ENCODE data around the gene DGUOK. TPM values are rescaled to one million over a fixed set of nuclear protein-coding genes. Genes with fewer than 3 reads are reported as not detected.

Gene DGUOK
- total and polyA plus RNA-seq, 10 of the 15 experiments (the other 5 are each of a cell fraction or from before 2014, with no cell fraction given) = 64.4 to 234 (median 91.4) TPM

DNA sequence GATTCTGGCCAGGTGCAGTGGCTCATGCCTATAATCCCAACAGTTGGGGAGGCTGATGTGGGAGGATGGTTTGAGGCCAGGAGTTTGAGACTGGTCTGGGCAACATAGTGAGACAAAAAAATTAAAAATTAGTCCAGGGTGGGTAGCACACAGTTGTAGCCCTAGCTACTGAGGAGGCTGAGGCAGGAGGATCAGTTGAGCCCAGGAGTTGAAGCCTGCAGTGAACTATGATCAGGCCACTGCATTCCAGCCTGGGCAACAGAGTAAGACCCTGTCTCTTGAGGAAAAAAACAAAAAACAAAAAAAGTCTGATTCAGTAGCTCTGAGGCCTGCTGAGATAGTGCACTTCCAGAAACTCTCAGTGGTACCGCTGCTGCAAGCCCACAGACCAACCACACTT lies 50.1 kb downstream of the DGUOK start:
- H3K4me1 ChIP-seq (ENCODE audit: control insufficient read depth, insufficient read depth, low read length) = peaks cover 30% of the 10 kb centered on the region
- ATAC-seq = no peak
- no peak overlapping the region for H3K4me3 ChIP-seq
- WGBS (ENCODE audit: insufficient coverage, insufficient replicate concordance, low lambda C conversion rate, missing lambda C conversion rate) = 95% methylated on average over 1 of the region's 1 CpG
- no peak for DNase-seq (ENCODE audit: low read depth, low spot score)
- H3K27me3 ChIP-seq (replicated peaks in 1 of 2; ENCODE audit: control insufficient read depth in 2 of 2, insufficient read depth in 2 of 2, low read length in 1 of 2) = no peaks in the 10 kb centered on the region
- in situ Hi-C loops (cut with MboI) (no loop called here), intact Hi-C loops (cut with micrococcal nuclease; ENCODE audit: unreplicated experiment) (no loop called here)
- H3K9ac ChIP-seq (ENCODE audit: control insufficient read depth, insufficient read depth, low read length) = no peak overlapping the region
- no peaks in the 10 kb centered on the region for H3K36me3 ChIP-seq (ENCODE audit: control insufficient read depth in 2 of 2, insufficient read depth in 2 of 2, low read length in 1 of 2)
- BruUV-seq (replicated peaks) = no TSS peak
- SMC1A ChIA-PET (ENCODE audit: uncharacterized antibody, unreplicated experiment) = interaction anchor here (1.2 to 1.8 kb wide), 4 partner anchors 11 to 50 kb away, joined by 3 to 4 read pairs (median 4); partner anchors contain the start of gene DGUOK
- H3K79me2 ChIP-seq (ENCODE audit: control insufficient read depth, insufficient read depth, low read length) = peaks cover 34% of the 10 kb centered on the region
- no peak overlapping the region for H2AFZ ChIP-seq (ENCODE audit: control insufficient read depth, low read depth, low read length)
- POLR2A ChIA-PET = no interaction called here
- H4K20me1 ChIP-seq (ENCODE audit: control insufficient read depth, insufficient read depth) = no peaks in the 10 kb centered on the region
- no peak for FAIRE-seq
- no peak overlapping the region for H3K4me2 ChIP-seq (ENCODE audit: control insufficient read depth, insufficient read depth)
- no peak overlapping the region for H3K27ac ChIP-seq (ENCODE audit: control insufficient read depth, insufficient read depth)
- no peaks in the 10 kb centered on the region for H3K9me3 ChIP-seq (replicated peaks; ENCODE audit: control insufficient read depth, insufficient read depth, low read length)
- RAD21 ChIA-PET (ENCODE audit: unreplicated experiment) = interaction anchor here (1.1 to 1.4 kb wide), 2 partner anchors 13 to 150 kb away, joined by 3 to 8 read pairs; no protein-coding TSS in a partner anchor
- CTCF ChIA-PET = no interaction called here
- TF ChIP-seq NFYA (IDR thresholded peaks at IDR 0.05; ENCODE audit: borderline replicate concordance, low read depth, low read length) = no peak
- TF ChIP-seq, protein P1, sequence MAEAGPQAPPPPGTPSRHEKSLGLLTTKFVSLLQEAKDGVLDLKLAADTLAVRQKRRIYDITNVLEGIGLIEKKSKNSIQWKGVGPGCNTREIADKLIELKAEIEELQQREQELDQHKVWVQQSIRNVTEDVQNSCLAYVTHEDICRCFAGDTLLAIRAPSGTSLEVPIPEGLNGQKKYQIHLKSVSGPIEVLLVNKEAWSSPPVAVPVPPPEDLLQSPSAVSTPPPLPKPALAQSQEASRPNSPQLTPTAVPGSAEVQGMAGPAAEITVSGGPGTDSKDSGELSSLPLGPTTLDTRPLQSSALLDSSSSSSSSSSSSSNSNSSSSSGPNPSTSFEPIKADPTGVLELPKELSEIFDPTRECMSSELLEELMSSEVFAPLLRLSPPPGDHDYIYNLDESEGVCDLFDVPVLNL (IDR thresholded peaks at IDR 0.05; ENCODE audit: low read depth, low read length) = no peak
- TF ChIP-seq BHLHE40 (IDR thresholded peaks at IDR 0.05; ENCODE audit: borderline replicate concordance in 1 of 2, low read depth in 2 of 2, low read length in 1 of 2) = no peak
- no peak for TF ChIP-seq HCFC1 (IDR thresholded peaks at IDR 0.05; ENCODE audit: low read length)
- TF ChIP-seq MEF2B (IDR thresholded peaks at IDR 0.05; ENCODE audit: partially characterized antibody, poor library complexity, severe bottlenecking) = no peak
- no peak for TF ChIP-seq SUZ12 (IDR thresholded peaks at IDR 0.05; ENCODE audit: unreplicated experiment)
- no peak for TF ChIP-seq MYC (IDR thresholded peaks at IDR 0.05; ENCODE audit: insufficient read depth, insufficient read length, insufficient replicate concordance, low read length, severe bottlenecking)
- TF ChIP-seq, protein P2, sequence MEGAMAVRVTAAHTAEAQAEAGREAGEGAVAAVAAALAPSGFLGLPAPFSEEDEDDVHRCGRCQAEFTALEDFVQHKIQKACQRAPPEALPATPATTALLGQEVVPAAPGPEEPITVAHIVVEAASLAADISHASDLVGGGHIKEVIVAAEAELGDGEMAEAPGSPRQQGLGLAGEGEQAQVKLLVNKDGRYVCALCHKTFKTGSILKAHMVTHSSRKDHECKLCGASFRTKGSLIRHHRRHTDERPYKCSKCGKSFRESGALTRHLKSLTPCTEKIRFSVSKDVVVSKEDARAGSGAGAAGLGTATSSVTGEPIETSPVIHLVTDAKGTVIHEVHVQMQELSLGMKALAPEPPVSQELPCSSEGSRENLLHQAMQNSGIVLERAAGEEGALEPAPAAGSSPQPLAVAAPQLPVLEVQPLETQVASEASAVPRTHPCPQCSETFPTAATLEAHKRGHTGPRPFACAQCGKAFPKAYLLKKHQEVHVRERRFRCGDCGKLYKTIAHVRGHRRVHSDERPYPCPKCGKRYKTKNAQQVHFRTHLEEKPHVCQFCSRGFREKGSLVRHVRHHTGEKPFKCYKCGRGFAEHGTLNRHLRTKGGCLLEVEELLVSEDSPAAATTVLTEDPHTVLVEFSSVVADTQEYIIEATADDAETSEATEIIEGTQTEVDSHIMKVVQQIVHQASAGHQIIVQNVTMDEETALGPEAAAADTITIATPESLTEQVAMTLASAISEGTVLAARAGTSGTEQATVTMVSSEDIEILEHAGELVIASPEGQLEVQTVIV (IDR thresholded peaks at IDR 0.05; ENCODE audit: borderline replicate concordance, partially characterized antibody) = no peak
- TF ChIP-seq SMAD1 (IDR thresholded peaks at IDR 0.05; ENCODE audit: low read depth, partially characterized antibody) = no peak
- TF ChIP-seq SP1 (IDR thresholded peaks at IDR 0.05; ENCODE audit: low read depth, low read length) = no peak
- TF ChIP-seq LARP7 (IDR thresholded peaks at IDR 0.05) = no peak
- no peak for TF ChIP-seq BACH1 (IDR thresholded peaks at IDR 0.05; ENCODE audit: borderline replicate concordance)
- no peak for TF ChIP-seq HDAC2 (IDR thresholded peaks at IDR 0.05)
- TF ChIP-seq, protein P3, sequence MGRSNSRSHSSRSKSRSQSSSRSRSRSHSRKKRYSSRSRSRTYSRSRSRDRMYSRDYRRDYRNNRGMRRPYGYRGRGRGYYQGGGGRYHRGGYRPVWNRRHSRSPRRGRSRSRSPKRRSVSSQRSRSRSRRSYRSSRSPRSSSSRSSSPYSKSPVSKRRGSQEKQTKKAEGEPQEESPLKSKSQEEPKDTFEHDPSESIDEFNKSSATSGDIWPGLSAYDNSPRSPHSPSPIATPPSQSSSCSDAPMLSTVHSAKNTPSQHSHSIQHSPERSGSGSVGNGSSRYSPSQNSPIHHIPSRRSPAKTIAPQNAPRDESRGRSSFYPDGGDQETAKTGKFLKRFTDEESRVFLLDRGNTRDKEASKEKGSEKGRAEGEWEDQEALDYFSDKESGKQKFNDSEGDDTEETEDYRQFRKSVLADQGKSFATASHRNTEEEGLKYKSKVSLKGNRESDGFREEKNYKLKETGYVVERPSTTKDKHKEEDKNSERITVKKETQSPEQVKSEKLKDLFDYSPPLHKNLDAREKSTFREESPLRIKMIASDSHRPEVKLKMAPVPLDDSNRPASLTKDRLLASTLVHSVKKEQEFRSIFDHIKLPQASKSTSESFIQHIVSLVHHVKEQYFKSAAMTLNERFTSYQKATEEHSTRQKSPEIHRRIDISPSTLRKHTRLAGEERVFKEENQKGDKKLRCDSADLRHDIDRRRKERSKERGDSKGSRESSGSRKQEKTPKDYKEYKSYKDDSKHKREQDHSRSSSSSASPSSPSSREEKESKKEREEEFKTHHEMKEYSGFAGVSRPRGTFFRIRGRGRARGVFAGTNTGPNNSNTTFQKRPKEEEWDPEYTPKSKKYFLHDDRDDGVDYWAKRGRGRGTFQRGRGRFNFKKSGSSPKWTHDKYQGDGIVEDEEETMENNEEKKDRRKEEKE (IDR thresholded peaks at IDR 0.05) = no peak
- no peak for TF ChIP-seq TCF3 (IDR thresholded peaks at IDR 0.05; ENCODE audit: borderline replicate concordance, insufficient read depth, low read depth, low read length)

All from GM12878 (cell line).